ENCODE data around the gene CNTN2.

GRCh38 chr1:205066141-205066818 is 23.3 kb downstream of the CNTN2 start:
- TF ChIP-seq CTCF (IDR thresholded peaks at IDR 0.05; ENCODE audit: low read length) (no peak), EZH2 (optimal IDR thresholded peaks at IDR 0.05; ENCODE audit: low read depth, low read length) (no peak), EZH2phosphoT487 (IDR thresholded peaks at IDR 0.05; ENCODE audit: low read length) (no peak)

Data from MM.1S (cell line).